ENCODE results near the gene FOXB2.

FOXB2 gene

GRCh38 chr9:77063645-77064285 lies 44.3 kb downstream of the FOXB2 start:
- DNase-seq (ENCODE audit: low read depth, low spot score) = no peak

DNA sequence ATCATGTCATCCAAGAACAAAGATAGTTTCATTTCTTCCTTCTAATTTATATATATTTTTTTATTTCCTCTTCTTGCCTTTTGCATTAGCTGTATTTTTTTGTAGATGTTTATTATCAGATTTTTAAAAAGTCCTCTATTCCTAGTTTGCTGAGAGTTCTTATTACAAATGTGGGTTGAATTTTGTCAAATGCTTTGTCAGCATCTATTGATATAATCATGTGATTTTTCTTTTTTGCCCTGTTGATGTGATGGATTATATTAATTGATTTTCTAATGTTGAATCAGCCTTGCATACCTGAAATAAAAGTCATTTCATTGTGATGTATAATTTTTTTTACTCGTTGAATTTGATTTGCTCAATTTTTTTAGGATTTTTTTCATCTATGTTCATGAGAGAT lies 46.9 kb downstream of the FOXB2 start:
- no peak for DNase-seq (ENCODE audit: low read depth, low spot score)
